IMR-90 (cell line): ENCODE measurements around the gene TMOD1.

Experiments used
- CHD1 ChIP-seq: IDR thresholded peaks from 2 replicates; pipeline ENCODE4 v1.6.1; 2012; ENCODE audit warnings: low read depth, low read length, improper control_type of control experiment
- POLR2A ChIP-seq: IDR thresholded peaks from 2 replicates; pipeline ENCODE4 v1.6.1; 2012; ENCODE audit warnings: mild to moderate bottlenecking, low read depth, low read length
- TF ChIP-seq, protein P1 (sequence below): fragments of 150-350 bp; IDR thresholded peaks from 2 replicates; pipeline ENCODE4 v1.6.1; 2017; ENCODE audit warnings: mild to moderate bottlenecking, antibody characterized with exemption, low read length, low read depth
- TF ChIP-seq, protein P2 (sequence below): conservative IDR thresholded peaks from 2 replicates; pipeline ENCODE4 v1.5.1; 2012; ENCODE audit warnings: mild to moderate bottlenecking, low read depth, low read length, improper control_type of control experiment

DNA sequence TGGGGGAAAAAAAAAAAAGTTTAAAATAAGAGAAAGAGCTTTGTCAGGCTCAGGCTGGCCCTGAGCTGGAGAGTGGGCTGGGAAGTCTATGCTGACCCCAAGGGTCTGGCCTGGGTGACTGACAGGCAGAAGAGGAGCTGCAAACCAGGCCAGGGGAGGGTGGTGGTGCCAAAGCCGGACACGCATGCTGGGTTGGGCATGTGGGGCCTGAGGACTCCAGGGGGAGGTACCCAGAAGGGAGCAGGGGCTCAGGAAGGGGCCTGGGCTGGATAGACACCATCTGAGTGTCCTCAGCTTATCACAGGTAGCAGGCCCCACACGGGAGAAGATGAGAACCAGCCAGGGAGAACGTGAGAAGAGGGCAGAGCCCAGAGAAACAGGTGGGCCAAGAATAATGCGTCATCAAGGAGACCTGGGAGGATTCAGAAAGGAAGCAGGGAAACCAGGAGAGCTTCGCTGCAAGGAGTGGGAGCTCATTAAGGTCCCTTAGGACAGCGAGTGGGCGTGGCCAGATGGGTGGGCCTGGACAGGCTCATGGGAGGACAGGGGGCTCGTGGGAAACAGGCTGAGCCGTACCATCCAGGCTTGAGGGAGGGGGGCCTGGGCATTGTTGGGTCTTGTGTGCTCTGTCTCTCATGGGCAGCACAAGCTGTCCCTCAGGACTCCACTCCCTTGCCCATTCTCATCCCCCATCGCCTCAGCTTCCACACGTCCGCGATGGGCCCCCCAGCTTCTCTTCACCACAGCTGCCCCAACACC lies 16.0 kb downstream of the TMOD1 start:
- TF ChIP-seq, protein P1, sequence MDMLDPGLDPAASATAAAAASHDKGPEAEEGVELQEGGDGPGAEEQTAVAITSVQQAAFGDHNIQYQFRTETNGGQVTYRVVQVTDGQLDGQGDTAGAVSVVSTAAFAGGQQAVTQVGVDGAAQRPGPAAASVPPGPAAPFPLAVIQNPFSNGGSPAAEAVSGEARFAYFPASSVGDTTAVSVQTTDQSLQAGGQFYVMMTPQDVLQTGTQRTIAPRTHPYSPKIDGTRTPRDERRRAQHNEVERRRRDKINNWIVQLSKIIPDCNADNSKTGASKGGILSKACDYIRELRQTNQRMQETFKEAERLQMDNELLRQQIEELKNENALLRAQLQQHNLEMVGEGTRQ: no peak
- TF ChIP-seq POLR2A (no peak), CHD1 (no peak)
- TF ChIP-seq, protein P2, sequence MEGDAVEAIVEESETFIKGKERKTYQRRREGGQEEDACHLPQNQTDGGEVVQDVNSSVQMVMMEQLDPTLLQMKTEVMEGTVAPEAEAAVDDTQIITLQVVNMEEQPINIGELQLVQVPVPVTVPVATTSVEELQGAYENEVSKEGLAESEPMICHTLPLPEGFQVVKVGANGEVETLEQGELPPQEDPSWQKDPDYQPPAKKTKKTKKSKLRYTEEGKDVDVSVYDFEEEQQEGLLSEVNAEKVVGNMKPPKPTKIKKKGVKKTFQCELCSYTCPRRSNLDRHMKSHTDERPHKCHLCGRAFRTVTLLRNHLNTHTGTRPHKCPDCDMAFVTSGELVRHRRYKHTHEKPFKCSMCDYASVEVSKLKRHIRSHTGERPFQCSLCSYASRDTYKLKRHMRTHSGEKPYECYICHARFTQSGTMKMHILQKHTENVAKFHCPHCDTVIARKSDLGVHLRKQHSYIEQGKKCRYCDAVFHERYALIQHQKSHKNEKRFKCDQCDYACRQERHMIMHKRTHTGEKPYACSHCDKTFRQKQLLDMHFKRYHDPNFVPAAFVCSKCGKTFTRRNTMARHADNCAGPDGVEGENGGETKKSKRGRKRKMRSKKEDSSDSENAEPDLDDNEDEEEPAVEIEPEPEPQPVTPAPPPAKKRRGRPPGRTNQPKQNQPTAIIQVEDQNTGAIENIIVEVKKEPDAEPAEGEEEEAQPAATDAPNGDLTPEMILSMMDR: no peak
